H1 (cell line): Measurements from ENCODE around the gene ARHGAP26. TPM values are rescaled to one million over a fixed set of nuclear protein-coding genes. Genes with fewer than 3 reads are reported as not detected.

Source experiments
- CTCF ChIA-PET: fragments of 300-600 bp; sonication (Branson Sonifier 250); formaldehyde crosslinking; loops from one replicate; lab custom pipeline; 2021; ENCODE audit not compliant: partially characterized antibody; lab: Charles Lee
- POLR2A ChIA-PET: fragments of 300-600 bp; sonication (Branson Sonifier 250); formaldehyde crosslinking; loops from one replicate; lab custom pipeline; 2021; ENCODE audit warnings: inconsistent platforms; ENCODE audit not compliant: partially characterized antibody; lab: Charles Lee
- DNase-seq, 2 experiments: peaks; one replicate each; pipeline versions ENCODE4 v3.0.0 to v3.0.0-alpha.2; 2010 to 2022; ENCODE audit warnings: low spot score in 2 of 2, low read depth in 1 of 2, mixed read lengths in 1 of 2
- FAIRE-seq: peaks from 2 replicates; lab custom pipeline; 2011; peaks lifted over from hg19 to GRCh38; lab: Jason Lieb, UNC
- H2AFZ ChIP-seq: 2 replicates; pipeline ENCODE4 v1.8.1; 2012; ENCODE audit warnings: low read length, inconsistent platforms
- H2AK5ac ChIP-seq: 2 replicates; pipeline ENCODE4 v1.6.1; 2013; ENCODE audit warnings: low read depth, low read length
- H2BK120ac ChIP-seq: replicated peaks from 2 replicates; pipeline ENCODE3; 2013; ENCODE audit warnings: low read depth, low read length, inconsistent platforms
- H2BK12ac ChIP-seq: 2 replicates; pipeline ENCODE4 v1.6.1; 2013; ENCODE audit warnings: low read depth, low read length
- H2BK15ac ChIP-seq: 2 replicates; pipeline ENCODE4 v1.6.1; 2013; ENCODE audit warnings: low read length
- H2BK20ac ChIP-seq: 2 replicates; pipeline ENCODE4 v1.6.1; 2013; ENCODE audit warnings: low read length
- H2BK5ac ChIP-seq: 2 replicates; pipeline ENCODE4 v1.6.1; 2013; ENCODE audit warnings: low read depth, low read length
- H3K14ac ChIP-seq: 2 replicates; pipeline ENCODE4 v1.6.1; 2013; ENCODE audit warnings: inconsistent platforms; ENCODE audit not compliant: insufficient read length
- H3K18ac ChIP-seq: 2 replicates; pipeline ENCODE4 v1.6.1; 2013; ENCODE audit warnings: low read length; ENCODE audit errors: extremely low read depth
- H3K23ac ChIP-seq: 2 replicates; pipeline ENCODE4 v1.6.1; 2013; ENCODE audit warnings: inconsistent platforms; ENCODE audit not compliant: insufficient read length
- H3K23me2 ChIP-seq: 2 replicates; pipeline ENCODE4 v1.6.1; 2013; ENCODE audit warnings: low read depth, low read length
- H3K27ac ChIP-seq: 2 replicates; pipeline ENCODE4 v1.6.1; 2011; ENCODE audit warnings: low read depth, low read length, inconsistent platforms
- H3K27me3 ChIP-seq, 4 experiments: replicated peaks in 1 of 4; 1 replicate in 1 of 4; 2 replicates in 3 of 4; pipeline versions ENCODE4 v1.6.1 to v1.8.1; 2011 to 2013; ENCODE audit warnings: low read length in 3 of 4, mild to moderate bottlenecking in 3 of 4, inconsistent platforms in 2 of 4, mixed read lengths in 2 of 4, moderate library complexity in 1 of 4; ENCODE audit not compliant: control insufficient read depth in 3 of 4, insufficient read depth in 3 of 4; ENCODE audit errors: extremely low read depth in 1 of 4
- H3K36me3 ChIP-seq, 4 experiments: 2 replicates each; pipeline versions ENCODE4 v1.6.1 to v1.8.1; 2011 to 2013; ENCODE audit warnings: mild to moderate bottlenecking in 4 of 4, low read length in 3 of 4, moderate library complexity in 2 of 4, control low read depth in 1 of 4, inconsistent platforms in 1 of 4; ENCODE audit not compliant: insufficient read depth in 4 of 4, control insufficient read depth in 2 of 4
- H3K4ac ChIP-seq: replicated peaks from 2 replicates; pipeline ENCODE3; 2013; ENCODE audit warnings: low read length, low read depth, mixed read lengths, inconsistent platforms; ENCODE audit not compliant: insufficient read length
- H3K4me1 ChIP-seq, 4 experiments: replicated peaks in 1 of 4; 1 replicate in 1 of 4; 2 replicates in 3 of 4; pipeline versions ENCODE4 v1.6.1 to v1.8.1; 2011 to 2013; ENCODE audit warnings: low read length in 3 of 4, inconsistent platforms in 2 of 4, mixed read lengths in 1 of 4; ENCODE audit not compliant: insufficient read depth in 4 of 4, control insufficient read depth in 3 of 4
- H3K4me2 ChIP-seq, 2 experiments: 2 replicates each; pipeline versions ENCODE4 v1.6.1 to v1.8.1; 2011 to 2013; ENCODE audit warnings: low read depth in 2 of 2, low read length in 2 of 2, control low read depth in 1 of 2, inconsistent platforms in 1 of 2, mild to moderate bottlenecking in 1 of 2; ENCODE audit not compliant: insufficient read depth in 1 of 2
- H3K4me3 ChIP-seq, 4 experiments: fragments of 200-600, 300-600 bp in 1 of 4; sonication (generic), shearing (Covaris generic), sonication (Bioruptor Twin) in 1 of 4; 2 replicates each; pipeline versions ENCODE4 v1.5.1 to v1.8.1; 2011 to 2016; ENCODE audit warnings: low read length in 4 of 4, low read depth in 3 of 4, control low read depth in 2 of 4, inconsistent platforms in 2 of 4, mild to moderate bottlenecking in 2 of 4, mixed read lengths in 1 of 4, moderate library complexity in 1 of 4; ENCODE audit not compliant: insufficient read depth in 2 of 4; ENCODE audit errors: extremely low read depth in 1 of 4
- H3K56ac ChIP-seq: replicated peaks from 2 replicates; pipeline ENCODE3; 2013; ENCODE audit warnings: low read depth, mild to moderate bottlenecking, mixed read lengths, low read length, inconsistent platforms; ENCODE audit not compliant: insufficient read length
- H3K79me1 ChIP-seq: 2 replicates; pipeline ENCODE4 v1.6.1; 2013; ENCODE audit warnings: low read depth, low read length, control low read depth
- H3K79me2 ChIP-seq, 2 experiments: 2 replicates each; pipeline versions ENCODE4 v1.6.1 to v1.8.1; 2012 to 2013; ENCODE audit warnings: low read length in 2 of 2, mild to moderate bottlenecking in 2 of 2, inconsistent platforms in 1 of 2; ENCODE audit not compliant: insufficient read depth in 2 of 2, control insufficient read depth in 1 of 2
- H3K9ac ChIP-seq, 4 experiments: replicated peaks in 1 of 4; 1 replicate in 1 of 4; 2 replicates in 3 of 4; pipeline versions ENCODE4 v1.6.1 to v1.8.1; 2011 to 2013; ENCODE audit warnings: low read depth in 3 of 4, low read length in 3 of 4, control low read depth in 2 of 4, mild to moderate bottlenecking in 2 of 4, moderate library complexity in 2 of 4, inconsistent platforms in 1 of 4; ENCODE audit errors: extremely low read depth in 1 of 4
- H3K9me3 ChIP-seq, 2 experiments: 2 replicates each; pipeline versions ENCODE4 v1.6.1 to v1.8.1; 2012 to 2013; ENCODE audit warnings: mild to moderate bottlenecking in 2 of 2, moderate library complexity in 2 of 2, control low read depth in 1 of 2, inconsistent platforms in 1 of 2, low read depth in 1 of 2, low read length in 1 of 2, mixed read lengths in 1 of 2; ENCODE audit not compliant: insufficient read depth in 2 of 2
- H4K20me1 ChIP-seq, 2 experiments: replicated peaks in 1 of 2; 2 replicates each; pipeline versions ENCODE3 to v1.8.1; 2011 to 2013; ENCODE audit warnings: inconsistent platforms in 2 of 2, low read length in 2 of 2, mild to moderate bottlenecking in 1 of 2; ENCODE audit not compliant: insufficient read depth in 2 of 2, control insufficient read depth in 1 of 2
- H4K5ac ChIP-seq: 2 replicates; pipeline ENCODE4 v1.6.1; 2013; ENCODE audit warnings: low read length, low read depth, mixed read lengths, inconsistent platforms; ENCODE audit not compliant: insufficient read length
- H4K8ac ChIP-seq: 2 replicates; pipeline ENCODE4 v1.8.0; 2013; ENCODE audit warnings: mild to moderate bottlenecking, moderate library complexity, low read length, inconsistent platforms; ENCODE audit not compliant: insufficient read depth; ENCODE audit errors: extremely low read depth
- H4K91ac ChIP-seq: replicated peaks from 2 replicates; pipeline ENCODE3; 2013; ENCODE audit warnings: low read length, mixed read lengths, inconsistent platforms; ENCODE audit not compliant: insufficient read length
- BCL11A ChIP-seq, 2 experiments: IDR thresholded peaks; one replicate each; pipeline ENCODE4 v1.6.1; 2011; ENCODE audit warnings: low read depth in 2 of 2, low read length in 2 of 2, mild to moderate bottlenecking in 2 of 2
- CTBP2 ChIP-seq: IDR thresholded peaks from 2 replicates; pipeline ENCODE4 v1.7.0; 2011; ENCODE audit warnings: borderline replicate concordance, mild to moderate bottlenecking, moderate library complexity, mixed read lengths, low read length; ENCODE audit not compliant: insufficient read depth, insufficient read length
- GABPA ChIP-seq: IDR thresholded peaks from 2 replicates; pipeline ENCODE4 v1.6.1; 2011; ENCODE audit warnings: mild to moderate bottlenecking, low read length, moderate library complexity, borderline replicate concordance; ENCODE audit not compliant: insufficient read depth
- KDM1A ChIP-seq: fragments of 200-600, 300-600 bp; sonication (generic); IDR thresholded peaks from 2 replicates; pipeline ENCODE4 v1.7.1; 2016; ENCODE audit warnings: mild to moderate bottlenecking, low read length, borderline replicate concordance
- NANOG ChIP-seq: IDR thresholded peaks from 2 replicates; pipeline ENCODE4 v1.6.1; 2011; ENCODE audit warnings: low read length, low read depth, mild to moderate bottlenecking, inconsistent platforms; ENCODE audit not compliant: insufficient read depth, poor library complexity, severe bottlenecking
- RNF2 ChIP-seq: fragments of 200-900, 300-1000 bp; sonication (generic); IDR thresholded peaks from 2 replicates; pipeline ENCODE4 v1.7.1; 2016; ENCODE audit warnings: borderline replicate concordance, low read depth, mild to moderate bottlenecking, antibody characterized with exemption, low read length; ENCODE audit not compliant: poor library complexity, severe bottlenecking; ENCODE audit errors: missing control alignments
- WGBS, 2 experiments: shearing (Covaris generic) in 1 of 2; methylation state at CpG; one replicate each; pipeline versions ENCODE4 v1.1.6 to v1.1.7; 2013 to 2015; ENCODE audit warnings: low lambda C conversion rate in 2 of 2, mixed read lengths in 2 of 2, inconsistent platforms in 1 of 2, low coverage in 1 of 2, missing lambda C conversion rate in 1 of 2; ENCODE audit not compliant: insufficient replicate concordance in 2 of 2, insufficient coverage in 1 of 2, insufficient read length in 1 of 2; ENCODE audit errors: extremely low coverage in 1 of 2, missing lambda C conversion rate in 1 of 2; 5-methylcytosine and 5-hydroxymethylcytosine counted together
- polyA plus RNA-seq, 7 experiments: library from polyadenylated mRNA; depleted of rRNA in 3 of 7; stranded (reverse) in 5 of 7; unstranded in 2 of 7; fragments of >200 nt in 5 of 7; fragments of 200-250 nt in 2 of 7; gene quantifications; 1 replicate in 5 of 7; 2 replicates in 1 of 7; 4 replicates in 1 of 7; pipeline versions ENCODE4 v1.2.1 to v1.2.3, GENCODE V29; 2011 to 2013; ENCODE audit warnings: missing spikeins in 2 of 7, mixed read lengths in 2 of 7
- total RNA-seq: library from RNA; stranded (reverse); fragmentation: NEBNext Ultra II Directional; extraction: Animal tissue kit (Norgen Biotek cat#: 25700); gene quantifications from 2 replicates; pipeline ENCODE4 v1.2.1, GENCODE V29; 2021

The ARHGAP26 gene
- total and polyA plus RNA-seq, 2 of the 8 experiments (the other 6 are each of a cell fraction or from before 2014, with no cell fraction given) = 7.1 to 24.8 TPM

GRCh38 chr5:142929587-142929986 is 159.4 kb downstream of the ARHGAP26 start:
- no peaks in the 10 kb centered on the region for H3K27me3 ChIP-seq
- H3K79me1 ChIP-seq = no peaks in the 10 kb centered on the region
- H3K4ac ChIP-seq = no peak overlapping the region
- no peak overlapping the region for H4K91ac ChIP-seq
- H3K14ac ChIP-seq = no peak overlapping the region
- H3K9ac ChIP-seq = no peak overlapping the region
- H2AK5ac ChIP-seq = no peak overlapping the region
- H2BK120ac ChIP-seq = no peak overlapping the region
- no peak overlapping the region for H2AFZ ChIP-seq
- no peak overlapping the region for H3K4me2 ChIP-seq
- H4K20me1 ChIP-seq = no peaks in the 10 kb centered on the region
- H3K23ac ChIP-seq = no peak overlapping the region
- no peaks in the 10 kb centered on the region for H3K9me3 ChIP-seq
- peaks cover 0 to 3% (median 0%) of the 10 kb centered on the region in 4 experiments; a peak in 3 of 7 replicates for H3K4me1 ChIP-seq
- 94% methylated on average over 2 of the region's 2 CpGs; no CpG with 5 or more reads in 1 of the 2 experiments for WGBS, 2 experiments
- H2BK20ac ChIP-seq = no peak overlapping the region
- H4K8ac ChIP-seq = no peak overlapping the region
- H4K5ac ChIP-seq = no peak overlapping the region
- FAIRE-seq = no peak
- POLR2A ChIA-PET = no interaction called here
- H3K79me2 ChIP-seq = no peaks in the 10 kb centered on the region
- 0 out of 2 replicates have a peak overlapping the region, but pooled peaks have one; percentile 11 for H2BK5ac ChIP-seq
- H2BK15ac ChIP-seq = no peak overlapping the region
- TF ChIP-seq GABPA (no peak), BCL11A (IDR thresholded peaks at IDR 0.05; ENCODE audit: low read depth in 2 of 2, low read length in 2 of 2) (no peak), NANOG (no peak), CTBP2 (no peak), RNF2 (no peak), KDM1A (no peak)
- TF ChIP-seq, all 59 proteins: peak for 0
- Histone ChIP-seq H3K36me3 (peaks cover 0 to 5% (median 0%) of the 10 kb centered on the region in 4 experiments; a peak in 2 of 8 replicates), H3K4me3 (no peak overlapping the region), H3K23me2 (no peaks in the 10 kb centered on the region), H3K56ac (no peak overlapping the region), H2BK12ac (no peak overlapping the region), H3K18ac (no peak overlapping the region), H3K27ac (no peak overlapping the region)
- no peak for DNase-seq
- CTCF ChIA-PET = interaction anchor here (2.9 kb wide), 1 partner anchor 14 kb away, joined by 16 read pairs; no protein-coding TSS in a partner anchor
